Heart left ventricle (tissue), 13 donors: ENCODE results near the gene DUSP5.

Source experiments
- CTCF ChIP-seq, 12 donors: fragments of 200-600 bp; sonication (generic) in 4 of 12; IDR thresholded peaks; one replicate each; pipeline versions ENCODE4 v1.5.0 to v1.8.0; 2018 to 2022; ENCODE audit warnings: antibody characterized with exemption in 12 of 12, mild to moderate bottlenecking in 5 of 12
- POLR2A ChIP-seq, 2 donors: fragments of 450-650 bp; IDR thresholded peaks; one replicate each; pipeline ENCODE4 v1.6.1; 2017; ENCODE audit warnings: antibody characterized with exemption in 2 of 2, mild to moderate bottlenecking in 2 of 2, moderate library complexity in 2 of 2
- donor health status: ischemic (EF 13 %, LVEDD 7.1; RV severe dilation, severe dysfunction).
- donor health status: DM: no; HTN: yes; CAD: no.
- donor health status: DM: no; HTN: no; CAD: no.
- donor health status: ischemic (EF 25% LVEDD 6.9; RV normal size, moderate dysfunction).
- donor health status: ischemic (EF 25% LVEDD 5.7; RV mildly dilated, moderate dysfunction).
- donor health status: ischemic (EF 35%, LVEDD 5.7; RV mildly dilated, moderate dysfunction).
- donor health status: nonischemic (EF 11% LVEDD 7.7; RV severe dilation, severe dysfunction).
- donor health status: DM: yes; HTN: yes; CAD: no.
- donor health status: PGD.
- donor health status: ischemic (EF 29% LVEDD 5.4; RV normal size, mild dysfunction).
- donor health status: nonischemic (EF 23%, LVEDD 6.1; RV moderate dilation, normal function).

- TF ChIP-seq POLR2A (IDR thresholded peaks at IDR 0.05): no peak
- TF ChIP-seq CTCF (IDR thresholded peaks at IDR 0.05): peak; percentile 14 to 64 (median 54)
These were observed 38.5 kb downstream of the DUSP5 start for GRCh38 chr10:110535958-110536891.
